Mesenchymal stem cell (in vitro differentiated cells and primary cell): ENCODE measurements around the gene RHOBTB1.

Experiments used
- DNase-seq: peaks from one replicate; pipeline ENCODE4 v3.0.0-alpha.2; 2013
- H2AFZ ChIP-seq: one replicate; pipeline ENCODE4 v1.6.1; 2013; ENCODE audit warnings: low read depth, mild to moderate bottlenecking, control low read depth, inconsistent platforms, low read length, moderate library complexity
- H2AK5ac ChIP-seq: 2 replicates; pipeline ENCODE4 v1.6.1; 2013; ENCODE audit warnings: low read length, moderate library complexity, mild to moderate bottlenecking, inconsistent platforms; ENCODE audit not compliant: severe bottlenecking
- H2BK120ac ChIP-seq: one replicate; pipeline ENCODE4 v1.6.1; 2013; ENCODE audit warnings: low read depth, mild to moderate bottlenecking, inconsistent platforms, low read length, moderate library complexity
- H2BK12ac ChIP-seq, 2 experiments: one replicate each; pipeline ENCODE4 v1.6.1; 2013; ENCODE audit warnings: inconsistent platforms in 2 of 2, low read length in 2 of 2, mild to moderate bottlenecking in 2 of 2, moderate library complexity in 2 of 2, control low read depth in 1 of 2
- H2BK15ac ChIP-seq: one replicate; pipeline ENCODE4 v1.6.1; 2013; ENCODE audit warnings: mild to moderate bottlenecking, low read depth, inconsistent platforms; ENCODE audit not compliant: poor library complexity, severe bottlenecking
- H2BK5ac ChIP-seq: 2 replicates; pipeline ENCODE4 v1.6.1; 2013; ENCODE audit warnings: low read depth, mild to moderate bottlenecking, low read length, control low read depth, inconsistent platforms; ENCODE audit not compliant: poor library complexity, severe bottlenecking
- H3K14ac ChIP-seq, 2 experiments: one replicate each; pipeline ENCODE4 v1.6.1; 2013; ENCODE audit warnings: inconsistent platforms in 2 of 2, low read length in 2 of 2, control low read depth in 1 of 2, mild to moderate bottlenecking in 1 of 2, moderate library complexity in 1 of 2
- H3K18ac ChIP-seq, 2 experiments: one replicate each; pipeline ENCODE4 v1.6.1; 2013; ENCODE audit warnings: inconsistent platforms in 2 of 2, low read length in 2 of 2, control low read depth in 1 of 2, low read depth in 1 of 2, mild to moderate bottlenecking in 1 of 2
- H3K23ac ChIP-seq, 2 experiments: one replicate each; pipeline ENCODE4 v1.6.1; 2013; ENCODE audit warnings: inconsistent platforms in 2 of 2, low read length in 2 of 2, mild to moderate bottlenecking in 2 of 2, moderate library complexity in 2 of 2, control low read depth in 1 of 2
- H3K27ac ChIP-seq: 2 replicates; pipeline ENCODE4 v1.5.1; 2013; ENCODE audit warnings: mild to moderate bottlenecking, moderate library complexity, low read length, control low read depth, inconsistent platforms; ENCODE audit not compliant: poor library complexity, severe bottlenecking
- H3K27me3 ChIP-seq, 2 experiments: 2 replicates each; pipeline versions ENCODE4 v1.6.1 to v1.7.0; 2013; ENCODE audit warnings: low read length in 2 of 2, mild to moderate bottlenecking in 2 of 2, moderate library complexity in 2 of 2, control low read depth in 1 of 2, inconsistent platforms in 1 of 2; ENCODE audit not compliant: control insufficient read depth in 1 of 2, insufficient read depth in 1 of 2
- H3K36me3 ChIP-seq, 2 experiments: 2 replicates each; pipeline versions ENCODE4 v1.6.1 to v1.7.0; 2013; ENCODE audit warnings: low read length in 2 of 2, control low read depth in 1 of 2, inconsistent platforms in 1 of 2, low read depth in 1 of 2, mild to moderate bottlenecking in 1 of 2; ENCODE audit not compliant: insufficient read depth in 2 of 2, control insufficient read depth in 1 of 2
- H3K4ac ChIP-seq, 2 experiments: one replicate each; pipeline ENCODE4 v1.6.1; 2013; ENCODE audit warnings: inconsistent platforms in 2 of 2, low read length in 2 of 2, mild to moderate bottlenecking in 2 of 2, moderate library complexity in 2 of 2, control low read depth in 1 of 2, low read depth in 1 of 2
- H3K4me1 ChIP-seq: 2 replicates; pipeline ENCODE4 v1.6.1; 2013; ENCODE audit warnings: low read depth, low read length, control low read depth; ENCODE audit not compliant: control insufficient read depth, insufficient read depth
- H3K4me2 ChIP-seq: 2 replicates; pipeline ENCODE4 v1.6.1; 2013; ENCODE audit warnings: low read length, mild to moderate bottlenecking, inconsistent platforms; ENCODE audit not compliant: poor library complexity, severe bottlenecking
- H3K4me3 ChIP-seq, 2 experiments: 2 replicates each; pipeline versions ENCODE4 v1.5.1 to v1.7.0; 2013; ENCODE audit warnings: low read length in 2 of 2, mild to moderate bottlenecking in 2 of 2, control low read depth in 1 of 2, low read depth in 1 of 2; ENCODE audit not compliant: insufficient read depth in 1 of 2
- H3K79me1 ChIP-seq: replicated peaks from 2 replicates; pipeline ENCODE4 v1.6.1; 2013; ENCODE audit warnings: mild to moderate bottlenecking, control low read depth, low read length, inconsistent platforms; ENCODE audit not compliant: poor library complexity, severe bottlenecking
- H3K9ac ChIP-seq: 2 replicates; pipeline ENCODE4 v1.7.0; 2013; ENCODE audit warnings: mild to moderate bottlenecking, low read length, moderate library complexity
- H3K9me3 ChIP-seq: 2 replicates; pipeline ENCODE4 v1.7.0; 2013; ENCODE audit warnings: mild to moderate bottlenecking, low read length; ENCODE audit not compliant: control insufficient read depth
- H4K8ac ChIP-seq: one replicate; pipeline ENCODE4 v1.6.1; 2013; ENCODE audit warnings: inconsistent platforms, mild to moderate bottlenecking, low read length, moderate library complexity
- H4K91ac ChIP-seq: one replicate; pipeline ENCODE4 v1.6.1; 2013; ENCODE audit warnings: mild to moderate bottlenecking, low read length, inconsistent platforms
- WGBS: methylation state at CpG from one replicate; pipeline ENCODE4 v1.1.7; 2013; ENCODE audit warnings: mixed read lengths; 5-methylcytosine and 5-hydroxymethylcytosine counted together

RHOBTB1 gene

DNA sequence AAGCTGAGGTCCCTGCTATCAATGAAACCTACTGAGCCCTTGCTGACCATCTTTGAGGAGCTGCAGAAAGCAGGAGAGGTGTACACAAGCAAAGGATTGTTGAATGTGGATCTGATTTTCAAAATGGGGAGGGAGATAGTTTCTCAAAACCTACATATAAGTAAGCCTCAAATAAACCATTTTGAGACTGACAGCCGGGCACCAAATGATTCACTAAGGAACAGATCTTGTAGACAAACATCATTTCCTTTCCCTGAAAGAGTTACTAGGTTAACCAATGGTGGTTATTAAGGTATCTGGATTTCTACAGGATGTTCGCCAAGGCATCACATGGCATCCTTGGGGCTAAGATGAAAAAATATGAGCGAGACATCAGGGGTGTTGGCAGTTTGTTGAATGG is 24.5 kb upstream of the RHOBTB1 start:
- no peak overlapping the region for H3K4me2 ChIP-seq
- H3K9ac ChIP-seq = no peak overlapping the region
- H3K27ac ChIP-seq = no peak overlapping the region
- no peaks in the 10 kb centered on the region for H3K9me3 ChIP-seq
- no peak overlapping the region for H3K18ac ChIP-seq
- H3K14ac ChIP-seq = no peak overlapping the region
- peak overlapping the region; percentile 9 for H2AK5ac ChIP-seq
- H4K8ac ChIP-seq = no peak overlapping the region
- H2BK15ac ChIP-seq = no peak overlapping the region
- H2AFZ ChIP-seq = no peak overlapping the region
- H2BK120ac ChIP-seq = no peak overlapping the region
- no peak overlapping the region for H2BK12ac ChIP-seq
- H3K4me1 ChIP-seq = no peaks in the 10 kb centered on the region
- no peak for DNase-seq
- H3K4me3 ChIP-seq = no peak overlapping the region
- H3K79me1 ChIP-seq = peaks cover 3% of the 10 kb centered on the region
- no peak overlapping the region for H2BK5ac ChIP-seq
- peaks cover 0 to 5% of the 10 kb centered on the region in 2 experiments for H3K27me3 ChIP-seq
- WGBS = 96% methylated on average over 3 of the region's 3 CpGs
- no peak overlapping the region for H4K91ac ChIP-seq
- no peak overlapping the region for H3K23ac ChIP-seq
- no peaks in the 10 kb centered on the region for H3K36me3 ChIP-seq
- H3K4ac ChIP-seq = no peak overlapping the region

DNA sequence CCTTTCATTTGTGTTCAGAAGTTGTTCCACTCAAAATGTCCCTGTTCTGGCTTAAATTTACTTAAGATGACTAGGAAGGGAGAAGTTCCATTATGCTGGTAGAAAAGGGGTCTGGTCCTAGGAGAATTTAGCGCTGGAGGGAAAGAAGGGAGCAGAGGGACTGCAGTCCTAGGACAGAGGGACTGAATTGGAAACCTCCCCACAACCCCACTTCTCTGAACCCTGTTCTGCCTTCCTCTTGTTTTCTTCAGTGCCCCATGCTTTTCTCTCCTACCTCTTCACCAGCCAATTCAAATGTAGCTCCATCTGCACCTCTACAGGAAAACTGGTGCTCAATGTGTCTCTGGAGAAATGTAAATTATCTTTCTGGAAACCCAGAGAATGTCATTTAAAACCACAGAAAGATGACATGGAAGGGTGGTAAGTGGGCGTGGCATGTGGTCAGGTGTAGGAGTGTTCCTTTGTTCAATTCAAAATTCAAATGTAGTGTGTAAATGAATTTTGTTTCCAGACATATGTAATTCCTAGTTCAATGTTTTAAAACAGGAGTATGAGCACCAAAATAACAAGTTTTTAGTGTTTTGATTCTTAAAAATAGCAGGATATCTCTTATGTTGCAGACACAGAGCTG is 24.0 kb upstream of the RHOBTB1 start:
- no peak for DNase-seq
- Histone ChIP-seq H4K91ac (no peak overlapping the region), H2AFZ (no peak overlapping the region), H3K4me1 (no peaks in the 10 kb centered on the region), H3K4me3 (no peak overlapping the region), H3K23ac (no peak overlapping the region), H2BK15ac (no peak overlapping the region), H2BK120ac (no peak overlapping the region), H2BK12ac (peak overlapping the region in 1 of 2 experiments; percentile 42), H3K36me3 (no peaks in the 10 kb centered on the region), H3K14ac (no peak overlapping the region), H3K9me3 (no peaks in the 10 kb centered on the region), H4K8ac (peak overlapping the region; percentile 5), H3K4ac (no peak overlapping the region), H3K27me3 (peaks cover 0 to 5% of the 10 kb centered on the region in 2 experiments), H3K9ac (no peak overlapping the region), H3K4me2 (no peak overlapping the region), H3K18ac (peak overlapping the region in 1 of 2 experiments; percentile 57), H3K79me1 (peaks cover 3% of the 10 kb centered on the region), H2BK5ac (peak overlapping the region; percentile 9), H2AK5ac (peak overlapping the region; percentile 57), H3K27ac (no peak overlapping the region)
- WGBS = 92% methylated on average over 1 of the region's 2 CpGs

DNA sequence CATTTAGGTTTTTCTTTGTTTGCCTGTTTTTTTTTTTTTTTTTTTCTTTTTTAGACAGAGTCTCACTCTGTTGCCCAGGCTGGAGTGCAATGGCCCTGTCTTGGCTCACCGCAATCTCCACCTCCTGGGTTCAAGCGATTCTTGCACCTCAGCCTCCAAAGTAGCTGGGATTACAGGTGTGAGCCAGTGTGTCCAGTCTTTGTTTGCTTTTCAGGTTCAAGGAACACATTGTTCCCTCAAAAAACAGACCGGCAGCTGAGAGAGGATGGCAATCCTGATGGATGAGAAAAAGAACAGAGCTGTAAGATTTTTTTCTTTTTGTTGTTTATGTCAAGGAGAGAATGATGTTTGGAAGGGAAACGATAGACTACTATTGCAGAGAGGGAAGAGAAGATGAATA is 23.3 kb upstream of the RHOBTB1 start:
- Histone ChIP-seq H3K18ac (peak overlapping the region in 1 of 2 experiments; percentile 95), H2BK120ac (no peak overlapping the region), H2BK12ac (peak overlapping the region in 1 of 2 experiments; percentile 63), H3K4me3 (no peak overlapping the region), H3K9me3 (no peaks in the 10 kb centered on the region), H2BK5ac (no peak overlapping the region), H4K8ac (no peak overlapping the region), H3K14ac (peak overlapping the region in 1 of 2 experiments; percentile 65), H2AK5ac (no peak overlapping the region), H3K4me2 (no peak overlapping the region), H3K9ac (no peak overlapping the region), H3K27ac (no peak overlapping the region), H2AFZ (no peak overlapping the region), H4K91ac (no peak overlapping the region), H3K4ac (peak overlapping the region in 1 of 2 experiments; percentile 73), H3K27me3 (peaks cover 0 to 5% of the 10 kb centered on the region in 2 experiments), H3K36me3 (no peaks in the 10 kb centered on the region), H2BK15ac (no peak overlapping the region), H3K23ac (no peak overlapping the region), H3K4me1 (no peaks in the 10 kb centered on the region), H3K79me1 (peaks cover 3% of the 10 kb centered on the region)
- DNase-seq = no peak
- WGBS = 73% methylated on average over 4 of the region's 4 CpGs

DNA sequence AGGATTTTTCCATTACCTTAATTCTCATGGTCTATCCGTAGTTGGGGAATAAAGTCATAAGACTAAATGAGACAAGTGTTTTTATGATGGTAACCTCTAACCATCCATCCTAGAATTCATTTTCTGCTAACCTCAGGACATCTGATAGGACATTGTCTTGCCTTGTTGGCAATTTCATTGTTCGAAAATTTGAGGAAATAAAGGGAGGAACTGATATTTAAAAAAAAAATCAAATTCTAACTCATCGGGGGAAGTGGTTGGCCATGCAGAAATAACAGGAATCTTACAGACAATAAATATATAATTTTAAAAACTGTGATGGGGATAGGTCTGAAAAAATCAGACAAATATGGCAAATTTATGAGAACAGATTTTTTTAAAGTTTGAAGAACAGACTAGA is 21.7 kb upstream of the RHOBTB1 start:
- Histone ChIP-seq H3K4me3 (no peak overlapping the region), H3K18ac (no peak overlapping the region), H3K4me2 (no peak overlapping the region), H2BK12ac (no peak overlapping the region), H3K23ac (no peak overlapping the region), H3K9me3 (no peaks in the 10 kb centered on the region), H3K79me1 (peaks cover 4% of the 10 kb centered on the region), H2BK120ac (no peak overlapping the region), H2AK5ac (no peak overlapping the region), H3K4ac (no peak overlapping the region), H4K8ac (no peak overlapping the region), H2BK15ac (no peak overlapping the region), H3K36me3 (no peaks in the 10 kb centered on the region), H3K4me1 (no peaks in the 10 kb centered on the region), H2BK5ac (no peak overlapping the region), H3K27ac (peak overlapping the region; percentile 92), H4K91ac (no peak overlapping the region), H3K14ac (no peak overlapping the region), H3K9ac (no peak overlapping the region), H2AFZ (no peak overlapping the region), H3K27me3 (peaks cover 0 to 5% of the 10 kb centered on the region in 2 experiments)
- no peak for DNase-seq
- no CpG with 5 or more reads among the region's 3 CpGs for WGBS
